ENCODE measurements around the gene MAP3K14. TPM values are rescaled to one million over a fixed set of nuclear protein-coding genes. Genes with fewer than 3 reads are reported as not detected.

Gene MAP3K14
- total and polyA plus RNA-seq, 10 of the 15 experiments (the other 5 are each of a cell fraction or from before 2014, with no cell fraction given) = 2.1 to 33.3 (median 19.7) TPM

DNA sequence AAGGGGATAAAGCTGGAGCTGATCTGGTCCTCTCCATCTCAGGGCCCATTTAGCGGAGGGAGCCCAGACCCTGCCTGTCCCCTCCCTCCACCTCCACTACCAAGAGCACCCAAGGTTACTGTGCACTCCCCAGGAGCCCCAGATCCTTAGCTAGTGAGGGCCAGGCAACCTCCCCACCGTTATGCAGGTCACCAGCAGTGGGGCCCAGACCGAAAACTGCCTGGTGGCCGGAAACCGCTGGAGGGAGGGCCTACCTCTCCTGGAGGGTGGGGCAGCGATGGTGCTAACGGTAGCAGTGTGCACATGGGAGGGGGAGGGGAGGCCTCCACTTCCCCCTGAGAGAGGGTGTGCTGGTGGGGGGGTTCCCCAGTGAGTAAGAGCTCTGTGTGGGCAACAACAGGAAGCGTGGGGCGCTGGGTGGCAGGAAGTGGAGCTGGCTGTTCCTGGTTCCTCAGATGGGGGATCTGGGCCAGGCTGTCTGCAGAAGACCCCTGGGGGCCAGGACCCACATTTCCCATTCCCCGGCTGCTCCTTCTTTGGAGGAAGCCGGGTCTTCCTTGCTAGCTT lies 90.8 kb downstream of the MAP3K14 start:
- SMC1A ChIA-PET (ENCODE audit: uncharacterized antibody, unreplicated experiment) = interaction anchor here (0.7 to 4.6 kb wide), 19 partner anchors 9 to 177 kb away, joined by 3 to 22 read pairs (median 4); partner anchors contain the start of genes ACBD4, HEXIM2 and MAP3K14
- peak overlapping the region; percentile 100 for H3K27ac ChIP-seq (ENCODE audit: control insufficient read depth, insufficient read depth)
- no TSS peak for BruUV-seq (replicated peaks)
- peak; percentile 80 for FAIRE-seq
- no peaks in the 10 kb centered on the region for H3K27me3 ChIP-seq (replicated peaks in 1 of 2; ENCODE audit: control insufficient read depth in 2 of 2, insufficient read depth in 2 of 2, low read length in 1 of 2)
- no peaks in the 10 kb centered on the region for H3K9me3 ChIP-seq (replicated peaks; ENCODE audit: control insufficient read depth, insufficient read depth, low read length)
- peak; percentile 56 for ATAC-seq
- intact Hi-C loops (cut with micrococcal nuclease; ENCODE audit: unreplicated experiment) = loop anchor here (5.0 kb wide), 1 partner anchor 91 kb away; the partner anchor contains the start of gene MAP3K14
- in situ Hi-C loops (cut with MboI) = no loop called here
- RAD21 ChIA-PET (ENCODE audit: unreplicated experiment) = interaction anchor here (0.6 to 2.3 kb wide), 21 partner anchors 9 to 450 kb away, joined by 3 to 22 read pairs (median 4); partner anchors contain the start of genes ACBD4, HEXIM1, HEXIM2 and MAP3K14
- no peak overlapping the region for H2AFZ ChIP-seq (ENCODE audit: control insufficient read depth, low read depth, low read length)
- peak; percentile 95 for DNase-seq (ENCODE audit: low read depth, low spot score)
- CTCF ChIA-PET = interaction anchor here (0.7 to 2.7 kb wide), 15 partner anchors 8 to 202 kb away, joined by 3 to 26 read pairs (median 5); partner anchors contain the start of genes ACBD4, HEXIM1, HEXIM2 and MAP3K14
- peaks cover 95% of the 10 kb centered on the region for H3K79me2 ChIP-seq (ENCODE audit: control insufficient read depth, insufficient read depth, low read length)
- no peaks in the 10 kb centered on the region for H4K20me1 ChIP-seq (ENCODE audit: control insufficient read depth, insufficient read depth)
- H3K4me1 ChIP-seq (ENCODE audit: control insufficient read depth, insufficient read depth, low read length) = peaks cover 74% of the 10 kb centered on the region
- peak overlapping the region; percentile 92 for H3K9ac ChIP-seq (ENCODE audit: control insufficient read depth, insufficient read depth, low read length)
- peaks cover 0 to 3% of the 10 kb centered on the region in 2 experiments; a peak in 1 of 4 replicates for H3K36me3 ChIP-seq (ENCODE audit: control insufficient read depth in 2 of 2, insufficient read depth in 2 of 2, low read length in 1 of 2)
- WGBS (ENCODE audit: insufficient coverage, insufficient replicate concordance, low lambda C conversion rate, missing lambda C conversion rate) = 2% methylated on average over 11 of the region's 11 CpGs
- POLR2A ChIA-PET = interaction anchor here (0.5 to 11.4 kb wide), 17 partner anchors 9 to 206 kb away, joined by 3 to 140 read pairs (median 4); partner anchors contain the start of genes HEXIM1, HEXIM2 and MAP3K14
- H3K4me3 ChIP-seq = peak overlapping the region; percentile 89
- H3K4me2 ChIP-seq (ENCODE audit: control insufficient read depth, insufficient read depth) = peak overlapping the region; percentile 100
- TF ChIP-seq NFYB (IDR thresholded peaks at IDR 0.05; ENCODE audit: insufficient read depth, low read depth, low read length) (no peak), ETV6 (conservative IDR thresholded peaks at IDR 0.05 in 1 of 2, IDR thresholded peaks at IDR 0.05 in 1 of 2; ENCODE audit: borderline replicate concordance in 1 of 2, low read depth in 1 of 2) (peak in 1 of 2 experiments; percentile 91; a peak in 2 of 4 replicates), IKZF1 (conservative IDR thresholded peaks at IDR 0.05) (peak; percentile 96), POLR2A (IDR thresholded peaks at IDR 0.05; ENCODE audit: low read depth, low read length) (peak; percentile 95), BRCA1 (IDR thresholded peaks at IDR 0.05; ENCODE audit: low read depth, low read length) (no peak), POLR2AphosphoS2 (IDR thresholded peaks at IDR 0.05; ENCODE audit: low read depth, low read length) (peak; percentile 67), CBFB (IDR thresholded peaks at IDR 0.05; ENCODE audit: low read depth) (peak; percentile 86; the same call in 1 of the 2 replicates), ZSCAN29 (IDR thresholded peaks at IDR 0.05) (no peak), ZBED1 (IDR thresholded peaks at IDR 0.05; ENCODE audit: borderline replicate concordance) (peak; percentile 88; the same call in 1 of the 2 replicates), CBX5 (IDR thresholded peaks at IDR 0.05; ENCODE audit: low read depth) (no peak), SREBF1 (IDR thresholded peaks at IDR 0.05; ENCODE audit: low read length) (no peak), SMAD5 (IDR thresholded peaks at IDR 0.05; ENCODE audit: low read depth) (peak; percentile 92), TAF1 (IDR thresholded peaks at IDR 0.05; ENCODE audit: borderline replicate concordance, low read depth, low read length) (peak; percentile 90), YY1 (IDR thresholded peaks at IDR 0.05; ENCODE audit: low read depth, low read length) (peak; percentile 15; the same call in 1 of the 2 replicates), POU2F2 (IDR thresholded peaks at IDR 0.05; ENCODE audit: borderline replicate concordance, low read depth, low read length) (peak; percentile 92; the same call in 2 of the 3 replicates)
- TF ChIP-seq, protein P1, sequence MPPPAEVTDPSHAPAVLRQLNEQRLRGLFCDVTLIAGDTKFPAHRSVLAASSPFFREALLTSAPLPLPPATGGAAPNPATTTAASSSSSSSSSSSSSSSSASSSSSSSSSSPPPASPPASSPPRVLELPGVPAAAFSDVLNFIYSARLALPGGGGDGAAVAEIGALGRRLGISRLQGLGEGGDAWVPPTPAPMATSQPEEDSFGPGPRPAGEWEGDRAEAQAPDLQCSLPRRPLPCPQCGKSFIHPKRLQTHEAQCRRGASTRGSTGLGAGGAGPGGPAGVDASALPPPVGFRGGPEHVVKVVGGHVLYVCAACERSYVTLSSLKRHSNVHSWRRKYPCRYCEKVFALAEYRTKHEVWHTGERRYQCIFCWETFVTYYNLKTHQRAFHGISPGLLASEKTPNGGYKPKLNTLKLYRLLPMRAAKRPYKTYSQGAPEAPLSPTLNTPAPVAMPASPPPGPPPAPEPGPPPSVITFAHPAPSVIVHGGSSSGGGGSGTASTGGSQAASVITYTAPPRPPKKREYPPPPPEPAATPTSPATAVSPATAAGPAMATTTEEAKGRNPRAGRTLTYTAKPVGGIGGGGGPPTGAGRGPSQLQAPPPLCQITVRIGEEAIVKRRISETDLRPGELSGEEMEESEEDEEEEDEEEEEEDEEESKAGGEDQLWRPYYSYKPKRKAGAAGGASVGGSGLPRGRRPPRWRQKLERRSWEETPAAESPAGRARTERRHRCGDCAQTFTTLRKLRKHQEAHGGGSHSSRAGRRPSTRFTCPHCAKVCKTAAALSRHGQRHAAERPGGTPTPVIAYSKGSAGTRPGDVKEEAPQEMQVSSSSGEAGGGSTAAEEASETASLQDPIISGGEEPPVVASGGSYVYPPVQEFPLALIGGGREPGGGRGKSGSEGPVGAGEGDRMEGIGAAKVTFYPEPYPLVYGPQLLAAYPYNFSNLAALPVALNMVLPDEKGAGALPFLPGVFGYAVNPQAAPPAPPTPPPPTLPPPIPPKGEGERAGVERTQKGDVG (CRISPR knock-in tag; IDR thresholded peaks at IDR 0.05) = no peak
- TF ChIP-seq, protein P2, sequence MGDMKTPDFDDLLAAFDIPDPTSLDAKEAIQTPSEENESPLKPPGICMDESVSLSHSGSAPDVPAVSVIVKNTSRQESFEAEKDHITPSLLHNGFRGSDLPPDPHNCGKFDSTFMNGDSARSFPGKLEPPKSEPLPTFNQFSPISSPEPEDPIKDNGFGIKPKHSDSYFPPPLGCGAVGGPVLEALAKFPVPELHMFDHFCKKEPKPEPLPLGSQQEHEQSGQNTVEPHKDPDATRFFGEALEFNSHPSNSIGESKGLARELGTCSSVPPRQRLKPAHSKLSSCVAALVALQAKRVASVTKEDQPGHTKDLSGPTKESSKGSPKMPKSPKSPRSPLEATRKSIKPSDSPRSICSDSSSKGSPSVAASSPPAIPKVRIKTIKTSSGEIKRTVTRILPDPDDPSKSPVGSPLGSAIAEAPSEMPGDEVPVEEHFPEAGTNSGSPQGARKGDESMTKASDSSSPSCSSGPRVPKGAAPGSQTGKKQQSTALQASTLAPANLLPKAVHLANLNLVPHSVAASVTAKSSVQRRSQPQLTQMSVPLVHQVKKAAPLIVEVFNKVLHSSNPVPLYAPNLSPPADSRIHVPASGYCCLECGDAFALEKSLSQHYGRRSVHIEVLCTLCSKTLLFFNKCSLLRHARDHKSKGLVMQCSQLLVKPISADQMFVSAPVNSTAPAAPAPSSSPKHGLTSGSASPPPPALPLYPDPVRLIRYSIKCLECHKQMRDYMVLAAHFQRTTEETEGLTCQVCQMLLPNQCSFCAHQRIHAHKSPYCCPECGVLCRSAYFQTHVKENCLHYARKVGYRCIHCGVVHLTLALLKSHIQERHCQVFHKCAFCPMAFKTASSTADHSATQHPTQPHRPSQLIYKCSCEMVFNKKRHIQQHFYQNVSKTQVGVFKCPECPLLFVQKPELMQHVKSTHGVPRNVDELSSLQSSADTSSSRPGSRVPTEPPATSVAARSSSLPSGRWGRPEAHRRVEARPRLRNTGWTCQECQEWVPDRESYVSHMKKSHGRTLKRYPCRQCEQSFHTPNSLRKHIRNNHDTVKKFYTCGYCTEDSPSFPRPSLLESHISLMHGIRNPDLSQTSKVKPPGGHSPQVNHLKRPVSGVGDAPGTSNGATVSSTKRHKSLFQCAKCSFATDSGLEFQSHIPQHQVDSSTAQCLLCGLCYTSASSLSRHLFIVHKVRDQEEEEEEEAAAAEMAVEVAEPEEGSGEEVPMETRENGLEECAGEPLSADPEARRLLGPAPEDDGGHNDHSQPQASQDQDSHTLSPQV (IDR thresholded peaks at IDR 0.05) = 0 out of 2 replicates have a peak, but pooled peaks have one; percentile 22

Data from GM12878 (cell line).